ENCODE results near the gene TRIM14.

DNA sequence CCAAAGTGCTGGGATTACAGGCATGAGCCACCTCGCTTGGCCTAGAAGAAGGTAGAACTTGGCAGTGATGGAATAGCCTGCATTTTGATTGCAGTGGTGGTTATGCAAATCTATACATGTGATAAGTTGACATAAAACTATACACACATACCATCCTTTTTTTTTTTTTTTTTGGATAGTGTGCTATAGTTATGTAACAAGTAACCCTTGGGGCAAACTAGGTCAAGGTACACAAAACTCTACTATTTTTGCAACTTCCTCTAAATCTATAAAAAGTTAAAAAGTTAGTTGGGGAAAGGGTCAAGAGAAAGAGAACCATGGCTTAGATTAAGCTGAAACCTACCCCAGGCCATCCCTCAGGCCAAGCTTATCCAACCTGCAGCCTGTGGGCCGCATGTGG lies 11.1 kb downstream of the TRIM14 start:
- TF ChIP-seq POLR2AphosphoS5 (IDR thresholded peaks at IDR 0.05; ENCODE audit: low read depth, low read length) (no peak), TAF1 (IDR thresholded peaks at IDR 0.05; ENCODE audit: borderline replicate concordance, insufficient read depth, low read length) (no peak)
